A673 (cell line): ENCODE data around the gene NRL.

Experiments used
- EZH2 ChIP-seq: fragments of 200-600 bp; sonication (generic); IDR thresholded peaks from 2 replicates; pipeline ENCODE4 v1.6.1; 2017; ENCODE audit warnings: borderline replicate concordance, low read depth, mild to moderate bottlenecking, mixed read lengths, antibody characterized with exemption, low read length; ENCODE audit not compliant: poor library complexity, severe bottlenecking
- TF ChIP-seq, protein P1 (sequence below): fragments of 300-800, 200-600 bp; sonication (generic); conservative IDR thresholded peaks from 2 replicates; pipeline ENCODE4 v1.5.1; 2017; ENCODE audit warnings: low read depth, mild to moderate bottlenecking, antibody characterized with exemption, low read length, moderate library complexity, mixed read lengths

DNA sequence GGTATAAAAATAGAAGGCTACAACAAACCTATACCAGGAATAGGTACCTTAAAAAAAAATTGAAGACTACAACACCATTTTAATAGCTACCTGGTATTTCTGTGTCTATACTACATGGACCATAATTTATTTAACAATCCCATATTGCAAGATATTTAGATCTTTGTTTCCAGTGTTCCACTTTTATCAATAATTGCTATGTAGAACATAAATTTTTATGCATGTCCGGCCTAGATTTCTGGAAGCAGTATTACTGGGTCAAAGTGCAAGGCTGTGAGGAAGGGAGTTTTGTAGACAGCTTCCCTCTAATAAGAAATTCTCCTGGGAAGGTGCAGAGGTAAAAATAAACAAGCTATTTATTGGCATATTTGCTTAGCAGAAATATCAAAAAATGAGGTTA, 4.2 kb downstream of the NRL start:
- TF ChIP-seq, protein P1, sequence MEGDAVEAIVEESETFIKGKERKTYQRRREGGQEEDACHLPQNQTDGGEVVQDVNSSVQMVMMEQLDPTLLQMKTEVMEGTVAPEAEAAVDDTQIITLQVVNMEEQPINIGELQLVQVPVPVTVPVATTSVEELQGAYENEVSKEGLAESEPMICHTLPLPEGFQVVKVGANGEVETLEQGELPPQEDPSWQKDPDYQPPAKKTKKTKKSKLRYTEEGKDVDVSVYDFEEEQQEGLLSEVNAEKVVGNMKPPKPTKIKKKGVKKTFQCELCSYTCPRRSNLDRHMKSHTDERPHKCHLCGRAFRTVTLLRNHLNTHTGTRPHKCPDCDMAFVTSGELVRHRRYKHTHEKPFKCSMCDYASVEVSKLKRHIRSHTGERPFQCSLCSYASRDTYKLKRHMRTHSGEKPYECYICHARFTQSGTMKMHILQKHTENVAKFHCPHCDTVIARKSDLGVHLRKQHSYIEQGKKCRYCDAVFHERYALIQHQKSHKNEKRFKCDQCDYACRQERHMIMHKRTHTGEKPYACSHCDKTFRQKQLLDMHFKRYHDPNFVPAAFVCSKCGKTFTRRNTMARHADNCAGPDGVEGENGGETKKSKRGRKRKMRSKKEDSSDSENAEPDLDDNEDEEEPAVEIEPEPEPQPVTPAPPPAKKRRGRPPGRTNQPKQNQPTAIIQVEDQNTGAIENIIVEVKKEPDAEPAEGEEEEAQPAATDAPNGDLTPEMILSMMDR = no peak
- TF ChIP-seq EZH2 = no peak
